ENCODE results near the gene OTOA. TPM values are rescaled to one million over a fixed set of nuclear protein-coding genes. Genes with fewer than 3 reads are reported as not detected.
"Not testable (repeated sequence)": the region's sequence is repeated elsewhere in the genome, so short reads cannot be mapped to it uniquely, and the experiment has no call there.

Gene OTOA
- total RNA-seq, 1 donor from 2014 or later: 0.10 TPM

GRCh38 chr16:21666772-21667171 is 3.0 kb downstream of the OTOA start:
- no peak overlapping the region for H3K4me3 Mint-ChIP-seq (ENCODE audit: unreplicated experiment)
- TF ChIP-seq, protein P1, sequence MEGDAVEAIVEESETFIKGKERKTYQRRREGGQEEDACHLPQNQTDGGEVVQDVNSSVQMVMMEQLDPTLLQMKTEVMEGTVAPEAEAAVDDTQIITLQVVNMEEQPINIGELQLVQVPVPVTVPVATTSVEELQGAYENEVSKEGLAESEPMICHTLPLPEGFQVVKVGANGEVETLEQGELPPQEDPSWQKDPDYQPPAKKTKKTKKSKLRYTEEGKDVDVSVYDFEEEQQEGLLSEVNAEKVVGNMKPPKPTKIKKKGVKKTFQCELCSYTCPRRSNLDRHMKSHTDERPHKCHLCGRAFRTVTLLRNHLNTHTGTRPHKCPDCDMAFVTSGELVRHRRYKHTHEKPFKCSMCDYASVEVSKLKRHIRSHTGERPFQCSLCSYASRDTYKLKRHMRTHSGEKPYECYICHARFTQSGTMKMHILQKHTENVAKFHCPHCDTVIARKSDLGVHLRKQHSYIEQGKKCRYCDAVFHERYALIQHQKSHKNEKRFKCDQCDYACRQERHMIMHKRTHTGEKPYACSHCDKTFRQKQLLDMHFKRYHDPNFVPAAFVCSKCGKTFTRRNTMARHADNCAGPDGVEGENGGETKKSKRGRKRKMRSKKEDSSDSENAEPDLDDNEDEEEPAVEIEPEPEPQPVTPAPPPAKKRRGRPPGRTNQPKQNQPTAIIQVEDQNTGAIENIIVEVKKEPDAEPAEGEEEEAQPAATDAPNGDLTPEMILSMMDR (IDR thresholded peaks at IDR 0.05): no peak
- no peak overlapping the region for H3K27ac Mint-ChIP-seq (ENCODE audit: unreplicated experiment)
- H3K9me3 Mint-ChIP-seq (ENCODE audit: low read depth): no peaks in the 10 kb centered on the region
- H3K4me1 Mint-ChIP-seq (ENCODE audit: low read depth): no peaks in the 10 kb centered on the region
- H3K27me3 Mint-ChIP-seq (ENCODE audit: low read depth): no peaks in the 10 kb centered on the region
- no peaks in the 10 kb centered on the region for H3K36me3 Mint-ChIP-seq (ENCODE audit: low read depth)
- no peak for DNase-seq (ENCODE audit: low spot score)

- Mint-ChIP-seq H3K36me3 (ENCODE audit: low read depth) (no peaks in the 10 kb centered on the region), H3K9me3 (ENCODE audit: low read depth) (no peaks in the 10 kb centered on the region), H3K4me3 (ENCODE audit: unreplicated experiment) (no peak overlapping the region), H3K27ac (ENCODE audit: unreplicated experiment) (no peak overlapping the region), H3K4me1 (ENCODE audit: low read depth) (no peaks in the 10 kb centered on the region), H3K27me3 (ENCODE audit: low read depth) (no peaks in the 10 kb centered on the region)
- TF ChIP-seq, protein P1 (IDR thresholded peaks at IDR 0.05): no peak
- no peak for DNase-seq (ENCODE audit: low spot score)
Measured at GRCh38 chr16:21667575-21667974, 3.8 kb downstream of the OTOA start.

- Mint-ChIP-seq H3K4me1 (ENCODE audit: low read depth) (no peaks in the 10 kb centered on the region), H3K27ac (ENCODE audit: unreplicated experiment) (no peak overlapping the region), H3K4me3 (ENCODE audit: unreplicated experiment) (no peak overlapping the region), H3K36me3 (ENCODE audit: low read depth) (peaks cover 3% of the 10 kb centered on the region), H3K9me3 (ENCODE audit: low read depth) (peaks cover 9% of the 10 kb centered on the region), H3K27me3 (ENCODE audit: low read depth) (no peaks in the 10 kb centered on the region)
- TF ChIP-seq, protein P1 (IDR thresholded peaks at IDR 0.05): no peak
- no peak for DNase-seq (ENCODE audit: low spot score)
Measured at GRCh38 chr16:21673469-21673868, 9.7 kb downstream of the OTOA start.

DNA sequence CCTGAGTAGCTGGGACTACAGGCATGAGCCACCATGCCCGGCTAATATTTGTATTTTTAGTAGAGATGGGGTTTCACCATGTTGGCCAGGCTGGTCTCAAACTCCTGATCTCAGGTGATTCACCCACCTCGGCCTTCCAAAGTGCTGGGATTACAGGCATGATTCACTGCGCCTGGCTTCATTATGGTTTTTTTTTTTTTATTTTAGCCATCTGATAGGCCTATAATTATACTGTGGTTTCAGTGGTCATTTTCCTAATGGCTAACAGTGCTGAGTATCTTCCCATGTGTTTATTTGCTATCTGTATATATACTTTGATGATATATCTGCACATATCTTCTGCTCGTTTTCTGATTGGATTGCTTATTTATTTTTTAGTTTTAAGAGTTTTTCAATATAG is 10.7 kb downstream of the OTOA start:
- H3K4me1 Mint-ChIP-seq (ENCODE audit: low read depth); H3K4me3 Mint-ChIP-seq (ENCODE audit: unreplicated experiment); DNase-seq (ENCODE audit: low spot score); H3K9me3 Mint-ChIP-seq (ENCODE audit: low read depth); H3K27ac Mint-ChIP-seq (ENCODE audit: unreplicated experiment); H3K27me3 Mint-ChIP-seq (ENCODE audit: low read depth); H3K36me3 Mint-ChIP-seq (ENCODE audit: low read depth): not testable (repeated sequence)

- H3K4me3 Mint-ChIP-seq (ENCODE audit: unreplicated experiment); DNase-seq (ENCODE audit: low spot score); H3K4me1 Mint-ChIP-seq (ENCODE audit: low read depth); H3K9me3 Mint-ChIP-seq (ENCODE audit: low read depth); H3K27ac Mint-ChIP-seq (ENCODE audit: unreplicated experiment); H3K36me3 Mint-ChIP-seq (ENCODE audit: low read depth): not testable (repeated sequence)
- H3K27me3 Mint-ChIP-seq (ENCODE audit: low read depth): peaks cover 12% of the 10 kb centered on the region
Measured at GRCh38 chr16:21680714-21681113, 16.9 kb downstream of the OTOA start.

- DNase-seq (ENCODE audit: low spot score): no peak
- Mint-ChIP-seq H3K4me1 (ENCODE audit: low read depth) (no peaks in the 10 kb centered on the region), H3K4me3 (ENCODE audit: unreplicated experiment) (no peak overlapping the region), H3K27me3 (ENCODE audit: low read depth) (peaks cover 14% of the 10 kb centered on the region), H3K27ac (ENCODE audit: unreplicated experiment) (no peak overlapping the region), H3K9me3 (ENCODE audit: low read depth) (no peaks in the 10 kb centered on the region), H3K36me3 (ENCODE audit: low read depth) (no peaks in the 10 kb centered on the region)
- TF ChIP-seq, protein P1 (IDR thresholded peaks at IDR 0.05): no peak
Measured at GRCh38 chr16:21683184-21683583, 19.4 kb downstream of the OTOA start.

Measured in chondrocyte (in vitro differentiated cells).